ENCODE results near the gene GREB1L.
A peak's percentile ranks its signal among the peaks of the same experiment; 100 is the strongest.

GREB1L gene

DNA sequence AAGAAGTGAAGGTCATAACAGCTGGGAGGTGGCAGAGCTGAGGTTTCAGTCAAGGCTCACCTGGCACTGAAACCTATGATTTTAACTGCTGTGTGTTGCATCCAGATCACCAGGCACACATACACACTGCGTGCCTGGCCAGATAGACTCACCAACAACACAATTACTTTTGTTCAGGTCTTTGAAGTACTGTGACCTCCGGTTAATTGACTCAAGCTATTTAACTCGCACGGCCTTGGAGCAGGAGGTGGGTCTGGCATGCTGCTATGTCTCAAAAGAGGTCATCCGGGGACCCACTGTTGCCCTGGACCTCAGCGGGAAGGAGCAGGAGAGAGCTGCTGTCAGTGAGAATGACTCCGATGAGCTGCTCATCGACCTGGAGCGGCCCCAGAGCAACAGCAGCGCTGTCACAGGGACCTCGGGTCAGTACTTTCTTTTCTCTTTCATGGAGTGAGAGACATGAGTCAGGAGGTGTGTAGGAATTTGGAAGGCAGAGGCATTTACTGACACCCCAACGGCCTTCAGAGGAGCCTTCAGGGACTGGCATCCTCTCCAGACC is 254.3 kb downstream of the GREB1L start:
- DNase-seq: peak in 1 of 2 experiments; percentile 3

DNA sequence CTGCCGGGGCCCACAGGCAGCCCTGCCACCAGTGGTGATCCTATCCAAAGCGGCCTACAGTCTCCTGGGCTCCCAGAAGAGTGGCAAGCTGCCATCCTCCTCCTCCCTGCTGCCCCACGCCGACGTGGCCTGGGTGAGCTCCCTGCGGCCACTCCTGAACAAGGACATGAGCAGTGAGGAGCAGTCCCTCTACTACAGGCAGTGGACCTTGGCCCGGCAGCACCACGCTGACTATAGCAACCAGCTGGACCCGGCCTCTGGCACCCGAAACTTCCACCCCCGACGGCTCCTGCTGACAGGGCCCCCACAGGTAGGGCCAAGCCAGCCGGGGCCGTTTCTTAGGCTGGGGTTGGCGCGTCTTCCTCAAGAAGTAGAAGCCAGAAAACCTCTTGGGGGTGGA is 258.0 kb downstream of the GREB1L start:
- no peak for DNase-seq

- no peak for DNase-seq
Measured at GRCh38 chr18:21502661-21503060, 260.6 kb downstream of the GREB1L start.

DNA sequence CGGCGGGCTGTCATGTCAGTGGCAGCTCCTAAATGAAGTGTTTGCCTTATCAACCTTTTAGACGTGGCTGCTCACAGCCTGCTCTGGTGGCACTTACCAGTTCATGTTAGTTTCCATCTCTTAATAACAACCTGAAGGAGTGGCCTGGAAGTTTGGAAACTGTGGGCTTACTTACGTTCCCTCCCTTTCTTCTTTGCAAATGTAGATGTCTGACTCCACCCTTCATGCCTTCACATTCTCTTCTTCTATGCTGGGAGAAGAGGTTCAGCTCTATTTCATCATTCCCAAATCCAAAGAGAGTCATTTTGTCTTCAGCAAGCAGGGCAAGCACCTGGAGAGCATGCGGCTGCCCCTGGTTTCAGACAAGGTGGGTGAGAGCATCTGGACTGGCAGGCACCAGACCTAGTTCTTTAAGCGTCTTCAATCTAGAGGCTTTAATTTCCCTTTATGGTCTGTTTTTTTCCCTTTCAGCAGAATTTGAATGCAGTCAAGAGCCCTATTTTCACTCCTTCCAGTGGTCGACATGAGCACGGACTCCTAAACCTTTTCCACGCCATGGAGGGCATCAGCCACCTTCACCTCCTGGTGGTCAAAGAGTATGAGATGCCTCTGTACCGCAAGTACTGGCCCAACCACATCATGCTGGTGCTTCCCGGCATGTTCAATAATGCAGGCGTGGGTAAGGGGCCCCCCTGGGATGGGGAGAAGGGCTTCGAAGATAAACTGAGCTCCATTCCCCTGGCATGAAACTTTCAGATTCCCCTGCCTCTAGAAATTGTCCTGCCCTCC is 266.1 kb downstream of the GREB1L start:
- no peak for DNase-seq

GRCh38 chr18:21509062-21509461 is 267.0 kb downstream of the GREB1L start:
- DNase-seq: no peak

- DNase-seq: no peak
Measured at GRCh38 chr18:21513292-21513691, 271.3 kb downstream of the GREB1L start.

DNA sequence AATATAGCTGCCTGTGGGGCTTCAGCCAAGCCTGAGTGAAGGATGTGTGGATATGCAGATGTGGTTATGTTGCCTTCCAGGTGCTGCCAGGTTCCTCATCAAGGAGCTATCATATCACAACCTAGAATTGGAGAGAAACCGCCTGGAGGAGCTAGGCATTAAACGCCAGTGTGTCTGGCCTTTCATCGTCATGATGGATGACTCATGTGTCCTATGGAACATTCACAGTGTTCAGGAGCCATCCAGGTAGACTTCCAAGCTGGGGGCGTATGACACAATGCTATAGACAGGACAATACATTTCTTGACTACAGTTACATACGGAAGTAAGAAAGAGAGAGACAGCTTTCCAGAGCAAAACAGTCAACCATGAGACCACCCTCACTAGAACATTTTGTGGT is 271.7 kb downstream of the GREB1L start:
- no peak for DNase-seq

DNA sequence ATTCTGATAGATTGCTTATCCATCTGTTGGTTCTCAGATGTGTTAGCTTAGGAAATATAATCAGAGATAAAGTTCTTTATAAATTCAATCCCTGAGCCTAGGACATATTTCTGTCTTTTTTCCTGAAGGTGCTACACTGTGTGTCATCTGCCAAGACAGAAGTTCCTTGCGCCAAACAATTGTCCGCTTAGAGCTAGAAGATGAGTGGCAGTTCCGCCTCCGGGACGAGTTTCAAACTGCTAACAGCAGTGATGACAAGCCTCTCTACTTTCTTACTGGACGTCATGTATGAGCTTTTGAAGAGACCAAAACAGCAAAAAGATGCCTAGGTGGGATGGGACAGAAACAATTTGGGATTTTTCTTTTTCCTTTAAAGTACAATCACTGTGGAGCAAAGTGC is 280.5 kb downstream of the GREB1L start:
- no peak for DNase-seq

DNA sequence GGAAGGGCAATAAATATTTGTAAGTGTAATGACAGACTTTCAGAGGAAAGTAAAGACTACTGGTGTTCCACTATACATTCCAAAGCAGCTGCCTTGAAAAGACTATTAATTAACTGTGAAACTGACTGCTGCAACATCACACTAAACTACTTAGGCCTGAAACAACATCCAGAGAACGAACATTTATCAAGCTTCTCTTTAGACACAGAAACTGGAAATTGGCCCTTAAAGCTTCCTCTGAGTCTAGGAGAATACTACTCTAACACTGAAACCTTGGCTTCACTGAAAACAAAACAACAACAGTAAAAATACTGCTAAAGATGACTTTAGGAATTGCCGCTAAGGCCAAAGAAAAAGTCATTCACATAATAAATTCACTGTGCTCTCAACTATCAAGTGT is 283.9 kb downstream of the GREB1L start:
- no peak for DNase-seq

GRCh38 chr18:21526463-21526862 is 284.4 kb downstream of the GREB1L start:
- no peak for DNase-seq

- DNase-seq: no peak
Measured at GRCh38 chr18:21534327-21534726, 292.3 kb downstream of the GREB1L start.

DNA sequence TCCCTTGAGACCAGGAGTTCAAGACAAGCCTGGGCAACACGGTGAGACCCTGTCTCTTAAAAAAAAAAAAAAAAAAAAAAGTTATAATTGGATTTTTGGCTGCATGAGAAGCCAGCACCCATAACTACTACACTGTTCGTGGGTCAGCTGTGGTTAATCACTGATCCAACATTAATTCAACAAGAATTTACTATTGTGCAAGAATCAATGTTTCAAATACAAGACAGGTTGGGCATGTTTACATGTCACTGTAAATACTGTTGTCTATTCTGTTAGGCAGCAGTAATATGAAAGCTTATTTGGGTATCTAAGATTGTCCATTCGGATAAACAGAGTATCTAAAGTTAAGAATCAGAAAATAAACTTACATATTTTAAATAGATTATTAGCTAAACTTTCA is 296.2 kb downstream of the GREB1L start:
- no peak for DNase-seq

DNA sequence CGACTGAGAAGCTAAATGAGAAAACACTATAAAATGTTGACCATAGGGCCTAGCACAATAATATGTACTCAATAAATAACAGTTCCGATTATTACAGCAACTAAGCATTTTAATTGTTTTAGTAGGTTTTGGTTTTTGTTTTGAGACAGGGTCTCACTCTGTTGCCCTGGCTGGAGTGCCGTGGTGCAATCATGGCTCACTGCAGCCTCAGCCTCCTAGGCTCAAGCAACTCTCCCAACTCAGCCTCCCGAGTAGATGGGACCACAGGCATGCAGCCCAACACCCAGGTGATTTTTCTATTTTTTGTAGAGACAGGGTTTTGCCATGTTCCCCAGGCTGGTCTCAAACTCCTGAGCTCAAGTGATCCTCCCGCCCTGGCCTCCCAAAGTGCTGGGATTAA is 304.4 kb downstream of the GREB1L start:
- no peak for DNase-seq

DNA sequence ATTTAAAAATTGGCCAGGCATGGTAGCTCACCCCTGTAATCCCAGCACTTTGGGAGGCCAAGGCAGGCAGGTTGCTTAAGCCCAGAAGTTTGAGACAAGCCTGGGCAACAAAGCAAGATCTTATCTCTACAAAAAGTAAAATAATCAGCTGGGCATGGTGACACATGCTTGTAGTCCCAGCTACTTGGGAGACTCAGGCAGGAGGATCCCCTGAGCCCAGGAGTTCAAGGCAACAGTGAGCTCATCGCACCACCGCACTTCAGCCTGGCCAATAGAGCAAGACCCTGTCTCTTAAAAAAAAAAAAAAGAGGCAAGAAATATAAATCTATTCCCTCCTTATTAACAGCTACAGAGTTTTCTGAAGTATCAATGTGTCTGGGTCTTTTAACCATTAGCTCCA is 306.6 kb downstream of the GREB1L start:
- DNase-seq: no peak

- no peak for DNase-seq
Measured at GRCh38 chr18:21550510-21550970, 308.5 kb downstream of the GREB1L start.

GRCh38 chr18:21557607-21558253 is 315.7 kb downstream of the GREB1L start:
- DNase-seq: no peak

DNA sequence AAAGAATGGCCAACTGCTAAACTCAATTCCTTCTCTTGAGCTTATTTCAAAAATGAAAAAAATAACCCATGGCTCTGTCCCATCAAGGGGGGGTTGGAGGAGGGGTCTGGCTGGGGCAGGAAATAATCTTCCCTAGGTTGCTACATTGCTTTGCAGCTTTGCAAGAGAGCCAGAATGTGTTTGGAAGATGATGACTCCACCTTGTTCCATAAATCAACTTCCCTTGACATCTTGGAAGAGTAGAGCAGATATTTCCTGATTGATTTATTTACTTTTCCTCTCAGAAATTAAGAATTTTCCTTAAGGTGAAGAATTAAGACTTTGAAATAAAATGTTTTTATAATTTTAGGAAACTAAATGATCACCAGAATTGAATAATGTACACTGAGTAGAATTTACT is 317.2 kb downstream of the GREB1L start:
- DNase-seq: no peak

DNA sequence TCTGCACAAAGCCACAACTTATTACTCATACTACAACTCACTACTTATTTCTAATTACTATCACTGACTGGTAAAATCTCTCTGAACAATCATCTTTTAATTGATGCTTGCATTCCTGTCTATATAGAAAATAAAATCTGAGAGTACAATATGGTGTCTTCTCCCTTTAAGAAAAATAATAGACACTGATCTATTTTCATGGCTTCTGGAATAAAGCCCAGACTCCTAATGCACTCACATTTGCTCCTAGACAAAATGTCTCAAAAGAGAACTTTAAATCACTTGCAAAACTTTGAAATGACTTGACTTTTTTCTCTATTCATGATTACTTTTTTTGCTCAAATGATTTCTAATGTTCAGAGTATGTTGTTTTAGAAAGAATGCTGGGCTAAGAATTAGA is 329.7 kb downstream of the GREB1L start:
- no peak for DNase-seq

All from NCI-H2081 (cell line).